ENCODE results near the gene C11orf86.
"Not testable (repeated sequence)": the region's sequence is repeated elsewhere in the genome, so short reads cannot be mapped to it uniquely, and the experiment has no call there.

C11orf86 gene, protein sequence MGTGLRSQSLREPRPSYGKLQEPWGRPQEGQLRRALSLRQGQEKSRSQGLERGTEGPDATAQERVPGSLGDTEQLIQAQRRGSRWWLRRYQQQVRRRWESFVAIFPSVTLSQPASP

GRCh38 chr11:66974724-66975404 lies at the start of gene C11orf86:
Gene C11orf86, plus strand, starts transcription at chr11:66975304. Its CDS starts 59 bp downstream, at chr11:66975363.
- DNase-seq, result no peak

GRCh38 chr11:66929753-66930152 lies 45.4 kb upstream of the C11orf86 start:
- DNase-seq, result no peak

GRCh38 chr11:66932543-66932942 lies 42.6 kb upstream of the C11orf86 start:
- no peak for DNase-seq

DNA sequence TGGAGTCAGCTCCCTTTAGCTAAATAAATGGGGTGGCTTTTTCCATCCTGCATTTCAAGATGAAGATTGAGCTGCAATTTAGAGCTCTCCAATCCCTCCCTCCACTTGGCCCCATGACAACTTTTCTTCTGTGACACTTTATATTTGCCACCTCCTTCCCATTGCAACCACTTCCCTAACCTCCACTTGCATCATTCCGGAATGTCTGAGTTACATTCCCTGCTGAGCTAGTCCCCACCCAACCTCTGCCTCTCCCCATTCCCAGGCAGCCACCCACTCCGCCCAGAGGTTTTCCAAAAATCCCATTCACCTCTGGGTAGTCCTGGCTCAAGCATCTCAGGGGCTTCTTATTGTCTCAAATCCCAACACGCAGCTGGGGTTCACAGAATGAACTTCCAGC lies 41.6 kb upstream of the C11orf86 start:
- DNase-seq, result no peak

DNA sequence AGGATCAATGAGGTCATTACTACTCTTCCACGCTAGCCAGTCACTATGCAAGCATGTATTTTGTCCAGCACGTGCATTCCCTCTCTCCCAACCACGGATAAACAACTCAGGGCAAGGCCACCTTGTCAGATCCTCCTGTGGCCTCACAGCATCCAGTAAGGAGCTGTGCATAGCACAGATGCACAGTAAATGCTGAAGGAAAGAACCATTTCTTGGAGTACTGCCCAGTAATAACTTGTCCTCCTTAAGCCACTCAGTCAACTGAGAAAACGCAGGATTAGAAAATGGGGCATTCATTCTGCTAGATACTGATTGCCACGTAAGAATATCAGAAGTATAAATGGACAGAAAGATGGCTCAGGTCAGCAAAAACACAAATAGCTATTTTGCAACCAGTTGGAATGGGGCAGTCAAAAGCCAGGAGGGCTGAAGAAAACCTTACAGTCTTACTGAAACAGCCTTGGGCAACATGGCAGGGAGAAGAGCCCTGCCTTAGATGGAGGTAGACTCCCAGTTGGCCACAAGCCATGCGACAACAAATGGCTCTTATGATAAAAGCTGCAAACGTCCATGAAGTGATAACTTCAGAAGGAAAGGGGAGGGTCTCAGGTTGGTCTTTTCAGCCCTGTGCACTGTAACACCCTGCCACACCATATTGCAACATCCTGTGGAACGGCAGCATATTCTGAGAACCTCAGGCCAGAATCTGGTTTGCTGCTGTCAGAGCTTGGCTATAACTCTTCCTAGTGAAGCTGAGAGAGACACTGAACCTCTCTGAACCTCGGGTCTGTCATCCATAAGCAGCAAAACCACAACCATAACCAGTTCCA lies 39.9 kb upstream of the C11orf86 start:
- DNase-seq, result no peak

- no peak for DNase-seq
Measured at GRCh38 chr11:66936311-66936711, 38.8 kb upstream of the C11orf86 start.

DNA sequence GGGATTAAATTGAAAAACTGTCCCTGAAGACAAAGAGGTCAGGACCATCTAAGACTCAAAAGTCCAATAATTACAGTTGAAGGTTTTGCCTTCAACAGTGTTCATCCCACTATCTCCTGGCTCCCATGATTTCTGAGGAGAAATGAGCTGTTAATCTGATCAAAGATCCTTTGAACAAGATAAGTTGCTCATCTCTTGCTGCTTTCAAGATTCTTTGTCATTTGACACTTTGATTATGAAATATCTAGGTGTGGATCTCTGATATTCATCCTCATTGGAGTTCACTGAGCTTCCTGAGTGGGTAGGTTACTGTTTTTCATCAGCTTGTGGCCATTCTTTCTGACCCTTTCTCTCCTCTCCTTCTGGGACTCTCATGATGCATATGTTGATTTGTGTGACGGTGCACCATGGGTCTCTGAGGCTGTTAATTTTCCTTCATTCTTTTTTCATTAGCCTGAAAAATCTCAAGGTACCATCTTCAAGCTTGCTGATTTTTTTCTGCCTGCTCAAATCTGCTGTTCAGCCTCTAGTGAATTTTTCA lies 37.8 kb upstream of the C11orf86 start:
- no peak for DNase-seq

GRCh38 chr11:66938582-66939135 lies 36.4 kb upstream of the C11orf86 start:
- DNase-seq, result no peak

DNA sequence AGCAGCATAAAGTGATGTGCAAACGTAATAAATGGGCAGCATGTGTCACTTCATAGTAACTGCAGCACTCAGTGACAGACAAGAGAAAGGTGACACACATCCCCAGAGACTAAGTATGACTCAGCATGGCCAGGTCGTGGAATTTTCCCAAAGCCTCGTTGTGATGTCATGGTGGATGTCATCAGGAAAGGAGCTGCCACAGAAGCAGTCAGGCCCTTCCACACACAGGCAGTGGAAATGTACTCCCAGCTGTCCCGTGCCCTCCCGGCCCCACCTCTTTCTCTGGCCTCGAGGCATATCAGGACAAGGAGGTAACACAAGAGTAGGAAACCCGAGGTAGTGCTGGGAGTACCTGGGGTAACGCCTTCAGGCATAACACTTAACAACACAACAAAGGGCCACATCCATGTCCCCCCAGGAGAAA lies 25.0 kb upstream of the C11orf86 start:
- DNase-seq, result peak; percentile 6

- DNase-seq, result no peak
Measured at GRCh38 chr11:66951135-66951534, 24.0 kb upstream of the C11orf86 start.

DNA sequence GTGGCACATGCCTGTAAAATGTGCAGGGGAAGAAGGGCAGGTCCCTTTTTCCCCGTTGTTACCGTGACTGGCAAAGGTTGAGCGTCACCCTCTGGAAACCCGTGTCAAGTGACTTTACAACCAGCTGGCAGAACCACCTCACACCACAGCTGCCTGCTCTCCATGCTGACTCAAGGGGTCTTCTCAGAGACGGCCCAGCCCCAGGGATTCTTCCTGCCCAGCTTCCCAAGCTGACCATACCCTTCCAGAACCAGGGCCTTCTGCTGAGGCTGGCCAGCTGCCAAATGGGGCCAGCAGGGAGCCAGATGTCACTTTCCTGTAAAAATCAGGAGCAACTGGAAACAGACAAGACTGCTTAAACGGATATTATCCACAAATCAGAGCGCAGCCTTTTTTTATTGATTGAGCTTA lies 23.2 kb upstream of the C11orf86 start:
- peak; percentile 25 for DNase-seq

DNA sequence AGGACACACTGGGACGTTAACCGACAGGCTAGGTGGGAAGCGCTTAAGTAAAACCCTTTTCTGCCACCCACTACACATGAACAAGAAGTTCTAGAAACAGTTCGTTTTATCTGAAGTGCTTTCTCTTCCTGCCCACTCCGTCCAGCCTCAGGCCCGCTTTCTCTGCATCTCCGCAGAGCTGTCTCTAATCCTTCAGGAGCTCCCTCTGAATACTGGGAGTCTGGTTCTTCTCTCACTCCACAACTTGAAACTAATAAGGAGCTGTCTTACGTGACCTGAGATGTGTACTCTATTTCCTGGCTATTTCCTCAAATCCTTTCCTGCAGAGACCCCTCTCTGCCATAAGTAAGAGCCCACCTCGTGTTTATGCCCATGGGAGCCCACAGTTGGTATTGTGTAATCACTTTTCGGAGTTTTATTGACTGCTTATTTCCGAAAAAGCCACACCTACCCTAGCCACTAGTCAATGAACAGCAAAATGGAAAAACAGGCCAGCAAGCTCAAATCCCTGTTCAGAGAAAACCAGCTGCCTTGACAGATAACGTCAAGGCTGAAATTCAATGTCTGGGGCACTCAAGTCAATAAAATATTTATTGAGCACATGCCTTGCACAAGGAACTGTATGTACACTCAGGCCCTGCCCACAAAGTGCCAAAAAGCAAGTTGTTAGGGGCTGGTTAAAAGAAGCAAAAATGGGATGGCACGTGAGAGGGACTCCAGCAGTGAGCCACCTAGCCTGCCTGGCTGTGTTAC lies 21.8 kb upstream of the C11orf86 start:
- no peak for DNase-seq

GRCh38 chr11:66956689-66957290 lies 18.3 kb upstream of the C11orf86 start:
- DNase-seq, result no peak

- DNase-seq, result no peak
Measured at GRCh38 chr11:66957971-66958231, 17.2 kb upstream of the C11orf86 start.

- peak; percentile 99 for DNase-seq
Measured at GRCh38 chr11:66958232-66958955, 16.7 kb upstream of the C11orf86 start, which contains the start of gene PC. Gene PC, minus strand, starts transcription at chr11:66958383. Its CDS starts 86,224 bp downstream, at chr11:66872159.

DNA sequence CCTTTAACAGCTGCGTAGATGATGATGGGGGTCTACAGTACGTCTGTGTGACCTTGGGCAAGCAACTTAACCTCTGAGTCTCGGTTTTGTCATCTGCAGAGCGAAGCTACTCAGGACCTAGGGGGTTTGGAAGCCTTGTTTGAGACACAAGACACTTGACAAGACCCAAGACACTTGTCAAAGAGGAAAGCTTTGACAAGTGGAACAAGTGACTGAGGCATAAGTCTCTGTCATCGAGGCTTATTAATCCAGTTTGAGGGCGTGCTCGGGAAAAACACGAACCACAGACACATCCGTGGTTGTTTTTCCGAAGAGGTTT lies 16.2 kb upstream of the C11orf86 start:
- DNase-seq, result no peak

DNA sequence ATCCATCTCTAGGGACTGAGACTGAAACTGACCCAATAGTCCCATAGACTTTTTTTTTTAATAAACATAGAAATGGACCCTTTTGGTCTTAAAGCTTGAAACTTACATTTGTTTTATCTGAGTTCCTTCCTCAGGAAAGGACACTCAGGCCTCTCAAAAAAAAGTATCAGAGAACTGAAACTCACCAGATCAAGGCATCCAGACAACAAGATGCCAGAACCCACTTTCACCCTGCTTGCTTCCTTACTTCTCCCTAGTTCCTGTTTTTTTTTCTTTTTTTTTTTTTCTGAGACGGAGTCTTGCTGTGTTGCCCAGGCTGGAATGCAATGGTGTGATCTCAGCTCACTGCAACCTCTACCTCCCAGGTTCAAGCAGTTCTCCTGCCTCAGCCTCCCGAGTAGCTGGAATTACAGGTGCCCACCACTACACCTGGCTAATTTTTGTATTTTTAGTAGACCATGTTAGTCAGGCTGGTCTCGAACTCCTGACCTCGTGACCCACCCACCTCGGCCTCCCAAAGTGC lies 13.4 kb upstream of the C11orf86 start:
- not testable (repeated sequence) for DNase-seq

DNA sequence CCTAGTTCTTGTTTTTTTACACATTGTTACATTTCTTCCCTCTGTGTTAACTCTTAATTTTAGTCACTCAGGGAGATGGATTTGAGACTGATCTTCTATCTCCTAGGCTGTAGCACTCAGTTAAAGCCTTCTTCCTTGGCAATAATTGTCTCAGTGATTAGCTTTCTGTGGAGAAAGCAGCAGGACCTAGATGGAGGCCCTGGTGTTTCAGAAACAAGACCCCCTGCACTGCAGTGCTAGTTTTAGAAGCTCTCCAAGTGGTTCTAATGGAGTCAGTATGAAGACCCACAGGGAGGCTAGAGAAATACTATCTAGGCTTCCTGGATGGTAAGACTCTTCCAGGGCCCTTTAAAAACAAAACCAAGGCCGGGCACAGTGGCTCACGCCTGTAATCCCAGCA lies 12.9 kb upstream of the C11orf86 start:
- no peak for DNase-seq

DNA sequence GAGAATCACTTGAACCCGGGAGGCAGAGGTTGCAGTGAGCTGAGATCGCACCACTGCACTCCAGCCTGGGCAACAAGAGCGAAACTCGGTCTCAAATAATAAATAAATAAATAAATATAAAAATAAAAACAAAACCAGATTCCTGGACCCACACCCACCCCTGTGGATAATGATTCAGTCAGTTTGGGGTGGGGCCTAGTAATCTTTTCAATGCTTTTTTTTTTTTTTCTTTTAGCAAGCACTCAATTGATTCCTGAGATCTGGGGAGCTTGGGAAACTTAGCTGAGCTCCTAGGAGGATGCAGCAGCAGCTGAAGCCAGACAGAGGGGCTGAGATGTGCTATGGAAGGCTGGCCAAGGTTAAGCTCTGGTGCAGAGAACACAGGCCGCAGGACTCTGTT lies 12.3 kb upstream of the C11orf86 start:
- no peak for DNase-seq

GRCh38 chr11:66964495-66964894 lies 10.6 kb upstream of the C11orf86 start:
- no peak for DNase-seq

DNA sequence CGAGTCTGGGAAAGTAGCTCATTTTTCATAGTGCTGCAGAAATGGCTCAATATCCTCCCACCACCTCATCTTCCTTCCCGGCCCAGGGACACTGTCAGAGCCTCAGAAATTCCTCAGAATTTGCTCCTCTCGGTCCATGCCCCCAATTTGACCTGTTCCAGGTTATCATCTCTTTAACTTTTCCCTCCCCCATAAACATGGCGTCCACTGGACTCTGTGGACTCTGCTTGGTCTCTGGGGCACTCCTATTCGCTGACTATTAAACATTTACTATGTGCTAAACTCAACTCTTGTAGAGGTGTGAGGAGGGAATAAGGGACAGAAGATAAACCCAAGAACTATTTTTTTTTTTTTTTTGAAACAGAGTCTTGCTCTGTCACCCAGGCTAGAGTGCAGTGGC lies 8.8 kb upstream of the C11orf86 start:
- no peak for DNase-seq
